Subcutaneous abdominal adipose tissue (tissue), 5 donors: ENCODE measurements around the gene PDE9A.

Source experiments
- H3K27ac ChIP-seq: one replicate; pipeline ENCODE4 v1.7.0; 2013; ENCODE audit warnings: low read depth, mild to moderate bottlenecking, inconsistent platforms, low read length, moderate library complexity
- H3K27me3 ChIP-seq, 5 donors: one replicate each; pipeline ENCODE4 v1.7.0; 2013; ENCODE audit warnings: low read length in 5 of 5, inconsistent platforms in 1 of 5; ENCODE audit not compliant: control insufficient read depth in 5 of 5, insufficient read depth in 4 of 5
- H3K36me3 ChIP-seq, 5 donors: one replicate each; pipeline ENCODE4 v1.7.0; 2013; ENCODE audit warnings: low read length in 5 of 5; ENCODE audit not compliant: control insufficient read depth in 5 of 5, insufficient read depth in 5 of 5
- H3K4me1 ChIP-seq, 5 donors: one replicate each; pipeline ENCODE4 v1.7.0; 2013; ENCODE audit warnings: low read length in 5 of 5, mild to moderate bottlenecking in 3 of 5, moderate library complexity in 1 of 5; ENCODE audit not compliant: control insufficient read depth in 5 of 5, insufficient read depth in 5 of 5
- H3K4me3 ChIP-seq, 5 donors: one replicate each; pipeline ENCODE4 v1.7.0; 2013; ENCODE audit warnings: low read length in 5 of 5, low read depth in 1 of 5
- H3K9ac ChIP-seq, 5 donors: one replicate each; pipeline ENCODE4 v1.7.0; 2013; ENCODE audit warnings: low read length in 5 of 5, mild to moderate bottlenecking in 4 of 5, moderate library complexity in 3 of 5
- H3K9me3 ChIP-seq, 5 donors: one replicate each; pipeline ENCODE4 v1.7.0; 2013; ENCODE audit warnings: low read length in 5 of 5; ENCODE audit not compliant: control insufficient read depth in 5 of 5
- donor health status: healthy.
- donor health status: healthy.
- donor health status: healthy.
- donor health status: healthy.
- donor health status: healthy.

Gene PDE9A

GRCh38 chr21:42786884-42787283 lies 133.5 kb downstream of the PDE9A start:
- H3K27me3 ChIP-seq, result peaks cover 4 to 21% (median 9%) of the 10 kb centered on the region in 5 donors
- H3K9me3 ChIP-seq, result peaks cover 0 to 9% (median 4%) of the 10 kb centered on the region in 5 donors
- H3K9ac ChIP-seq, result no peak overlapping the region
- H3K36me3 ChIP-seq, result no peaks in the 10 kb centered on the region
- H3K4me1 ChIP-seq, result peaks cover 0 to 29% (median 14%) of the 10 kb centered on the region in 5 donors
- no peak overlapping the region for H3K4me3 ChIP-seq
- no peak overlapping the region for H3K27ac ChIP-seq

GRCh38 chr21:42787613-42788012 lies 134.2 kb downstream of the PDE9A start:
- Histone ChIP-seq H3K27me3 (peaks cover 4 to 17% (median 4%) of the 10 kb centered on the region in 5 donors), H3K36me3 (no peaks in the 10 kb centered on the region), H3K9me3 (peaks cover 0 to 9% (median 4%) of the 10 kb centered on the region in 5 donors), H3K4me3 (no peak overlapping the region), H3K27ac (no peak overlapping the region), H3K4me1 (peaks cover 0 to 23% (median 7%) of the 10 kb centered on the region in 5 donors), H3K9ac (no peak overlapping the region)

GRCh38 chr21:42790520-42791065 lies 137.2 kb downstream of the PDE9A start:
- Histone ChIP-seq H3K9ac (no peak overlapping the region), H3K36me3 (no peaks in the 10 kb centered on the region), H3K4me3 (no peak overlapping the region), H3K27ac (no peak overlapping the region), H3K9me3 (peaks cover 0 to 9% (median 4%) of the 10 kb centered on the region in 5 donors), H3K4me1 (no peaks in the 10 kb centered on the region), H3K27me3 (peaks cover 0 to 13% (median 4%) of the 10 kb centered on the region in 5 donors)

- peaks cover 0 to 11% (median 5%) of the 10 kb centered on the region in 5 donors for H3K27me3 ChIP-seq
- H3K36me3 ChIP-seq, result no peaks in the 10 kb centered on the region
- H3K27ac ChIP-seq, result no peak overlapping the region
- H3K4me3 ChIP-seq, result no peak overlapping the region
- no peak overlapping the region for H3K9ac ChIP-seq
- peaks cover 0 to 6% (median 0%) of the 10 kb centered on the region in 5 donors for H3K4me1 ChIP-seq
- no peaks in the 10 kb centered on the region for H3K9me3 ChIP-seq
Observed at GRCh38 chr21:42793774-42794173, 140.4 kb downstream of the PDE9A start.

GRCh38 chr21:42794551-42794950 lies 141.1 kb downstream of the PDE9A start:
- Histone ChIP-seq H3K27me3 (peaks cover 0 to 11% (median 5%) of the 10 kb centered on the region in 5 donors), H3K4me3 (no peak overlapping the region), H3K4me1 (peaks cover 0 to 6% (median 0%) of the 10 kb centered on the region in 5 donors), H3K9me3 (no peaks in the 10 kb centered on the region), H3K27ac (no peak overlapping the region), H3K9ac (no peak overlapping the region), H3K36me3 (no peaks in the 10 kb centered on the region)

- peaks cover 0 to 6% (median 0%) of the 10 kb centered on the region in 5 donors for H3K4me1 ChIP-seq
- H3K4me3 ChIP-seq, result no peak overlapping the region
- H3K9ac ChIP-seq, result no peak overlapping the region
- H3K27me3 ChIP-seq, result peaks cover 0 to 8% (median 4%) of the 10 kb centered on the region in 5 donors
- H3K27ac ChIP-seq, result no peak overlapping the region
- no peaks in the 10 kb centered on the region for H3K36me3 ChIP-seq
- no peaks in the 10 kb centered on the region for H3K9me3 ChIP-seq
Observed at GRCh38 chr21:42796327-42797062, 143.1 kb downstream of the PDE9A start.

- H3K4me3 ChIP-seq, result no peak overlapping the region
- no peaks in the 10 kb centered on the region for H3K9me3 ChIP-seq
- H3K36me3 ChIP-seq, result no peaks in the 10 kb centered on the region
- peaks cover 0 to 6% (median 0%) of the 10 kb centered on the region in 5 donors for H3K4me1 ChIP-seq
- no peak overlapping the region for H3K9ac ChIP-seq
- no peak overlapping the region for H3K27ac ChIP-seq
- H3K27me3 ChIP-seq, result peaks cover 0 to 8% (median 4%) of the 10 kb centered on the region in 5 donors
Observed at GRCh38 chr21:42797522-42797921, 144.1 kb downstream of the PDE9A start.

- Histone ChIP-seq H3K9me3 (no peaks in the 10 kb centered on the region), H3K36me3 (no peaks in the 10 kb centered on the region), H3K4me3 (no peak overlapping the region), H3K27ac (no peak overlapping the region), H3K9ac (no peak overlapping the region), H3K4me1 (peaks cover 0 to 6% (median 0%) of the 10 kb centered on the region in 5 donors), H3K27me3 (peaks cover 0 to 8% (median 4%) of the 10 kb centered on the region in 5 donors)
Observed at GRCh38 chr21:42798106-42798505, 144.7 kb downstream of the PDE9A start.

- Histone ChIP-seq H3K4me3 (no peak overlapping the region), H3K4me1 (peaks cover 0 to 6% (median 0%) of the 10 kb centered on the region in 5 donors), H3K27me3 (peaks cover 0 to 6% (median 4%) of the 10 kb centered on the region in 5 donors), H3K9me3 (no peaks in the 10 kb centered on the region), H3K27ac (no peak overlapping the region), H3K9ac (no peak overlapping the region), H3K36me3 (no peaks in the 10 kb centered on the region)
Observed at GRCh38 chr21:42799516-42799915, 146.1 kb downstream of the PDE9A start.

- no peak overlapping the region for H3K27ac ChIP-seq
- H3K9ac ChIP-seq, result no peak overlapping the region
- peaks cover 0 to 5% (median 0%) of the 10 kb centered on the region in 5 donors for H3K27me3 ChIP-seq
- peaks cover 0 to 6% (median 0%) of the 10 kb centered on the region in 5 donors for H3K4me1 ChIP-seq
- H3K9me3 ChIP-seq, result no peaks in the 10 kb centered on the region
- no peak overlapping the region for H3K4me3 ChIP-seq
- H3K36me3 ChIP-seq, result no peaks in the 10 kb centered on the region
Observed at GRCh38 chr21:42799948-42800347, 146.5 kb downstream of the PDE9A start.
